ENCODE measurements around the gene SH2D2A. TPM values are rescaled to one million over a fixed set of nuclear protein-coding genes. Genes with fewer than 3 reads are reported as not detected.

Gene SH2D2A
- total and polyA plus RNA-seq, 7 donors: 0.25 to 0.82 (median 0.41) TPM; not detected in 1

- DNase-seq (no peak), ATAC-seq (no peak)
- intact Hi-C loops (cut with DNase I): loop anchor here in 1 of 2 donors (5.0 kb wide), 1 partner anchor 91 kb away; no protein-coding TSS in a partner anchor
- Histone ChIP-seq H3K4me1 (no peaks in the 10 kb centered on the region), H3K9me3 (no peaks in the 10 kb centered on the region), H3K36me3 (ENCODE audit: insufficient read depth in 1 of 2, low read depth in 1 of 2) (no peaks in the 10 kb centered on the region), H3K27me3 (ENCODE audit: insufficient read depth in 3 of 3, low read length in 2 of 3) (peaks cover 0 to 2% (median 0%) of the 10 kb centered on the region in 3 donors), H3K27ac (no peak overlapping the region), H3K4me3 (no peak overlapping the region)
- 57 to 63% (median 62%) methylated on average over 5 of the region's 5 CpGs for WGBS, 3 donors
- TF ChIP-seq CTCF (IDR thresholded peaks at IDR 0.05): no peak
These were observed 19.5 kb upstream of the SH2D2A start for GRCh38 chr1:156836041-156836654.

DNA sequence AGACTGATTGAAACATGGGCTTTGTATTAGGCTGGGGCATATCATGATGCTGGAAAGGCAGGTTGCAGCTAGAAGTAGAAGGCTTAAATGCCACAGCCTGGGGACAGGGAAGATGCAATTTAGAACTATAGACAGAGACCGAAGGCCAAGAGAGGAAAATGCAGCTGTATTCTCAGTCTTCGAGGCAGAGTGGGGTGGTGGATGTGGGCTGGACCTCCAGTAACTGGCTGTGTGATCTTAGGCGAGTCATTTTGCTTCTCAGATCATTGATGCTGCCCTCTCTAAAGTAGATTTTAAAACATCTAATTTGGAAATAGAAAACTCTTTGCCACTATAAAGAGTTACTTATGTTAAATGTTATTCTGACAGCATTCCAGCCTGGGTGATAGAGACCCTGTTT lies 17.7 kb upstream of the SH2D2A start:
- no peak for ATAC-seq
- no peak for DNase-seq
- no peak for TF ChIP-seq CTCF (IDR thresholded peaks at IDR 0.05)
- intact Hi-C loops (cut with DNase I): no loop called here
- WGBS, 3 donors: 73 to 79% (median 75%) methylated on average over 3 of the region's 3 CpGs
- Histone ChIP-seq H3K36me3 (ENCODE audit: insufficient read depth in 1 of 2, low read depth in 1 of 2) (no peaks in the 10 kb centered on the region), H3K9me3 (no peaks in the 10 kb centered on the region), H3K4me3 (no peak overlapping the region), H3K27ac (no peak overlapping the region), H3K27me3 (ENCODE audit: insufficient read depth in 3 of 3, low read length in 2 of 3) (peaks cover 0 to 2% (median 0%) of the 10 kb centered on the region in 3 donors), H3K4me1 (no peaks in the 10 kb centered on the region)

- 33 to 51% (median 42%) methylated on average over 2 of the region's 2 CpGs for WGBS, 3 donors
- no peak for ATAC-seq
- H3K27me3 ChIP-seq (ENCODE audit: insufficient read depth in 3 of 3, low read length in 2 of 3): peaks cover 0 to 2% (median 0%) of the 10 kb centered on the region in 3 donors
These were observed 17.0 kb upstream of the SH2D2A start for GRCh38 chr1:156833603-156834002.

DNA sequence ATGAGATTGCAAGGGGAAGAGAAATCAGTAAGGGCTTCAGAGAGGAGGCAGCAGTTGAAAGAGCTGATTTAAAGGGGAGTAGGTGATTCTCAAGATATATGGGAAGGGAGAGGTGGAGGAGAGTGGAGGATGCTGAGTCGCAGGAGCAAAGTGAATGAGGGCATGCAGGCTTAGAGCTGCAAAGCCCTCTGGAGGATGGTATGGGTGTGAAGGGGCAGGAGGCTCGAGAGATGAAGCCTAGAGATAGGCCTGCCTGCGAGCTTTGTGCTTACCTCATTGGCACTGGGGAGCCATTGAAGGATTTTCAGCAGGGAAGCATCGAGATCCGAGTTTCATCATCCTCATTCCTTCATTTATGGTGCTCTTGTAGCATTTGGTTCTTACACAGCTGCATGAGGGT lies 15.8 kb upstream of the SH2D2A start:
- ATAC-seq (no peak), DNase-seq (no peak)
- intact Hi-C loops (cut with DNase I): loop anchor here in 1 of 2 donors (2.0 kb wide), 1 partner anchor 28 kb away; no protein-coding TSS in a partner anchor
- H3K27me3 ChIP-seq (ENCODE audit: insufficient read depth in 3 of 3, low read length in 2 of 3): peaks cover 0 to 2% (median 0%) of the 10 kb centered on the region in 3 donors
- H3K4me3 ChIP-seq: no peak overlapping the region
- H3K9me3 ChIP-seq: no peaks in the 10 kb centered on the region
- WGBS, 3 donors: 59 to 62% (median 62%) methylated on average over 5 of the region's 5 CpGs
- no peaks in the 10 kb centered on the region for H3K4me1 ChIP-seq
- TF ChIP-seq CTCF (IDR thresholded peaks at IDR 0.05): no peak
- no peaks in the 10 kb centered on the region for H3K36me3 ChIP-seq (ENCODE audit: insufficient read depth in 1 of 2, low read depth in 1 of 2)
- H3K27ac ChIP-seq: no peak overlapping the region

More at GRCh38 chr1:156833603-156834002, 17.0 kb upstream of the SH2D2A start:
- TF ChIP-seq CTCF (IDR thresholded peaks at IDR 0.05): no peak
- DNase-seq: no peak
- H3K36me3 ChIP-seq (ENCODE audit: insufficient read depth in 1 of 2, low read depth in 1 of 2): no peaks in the 10 kb centered on the region
- no peaks in the 10 kb centered on the region for H3K9me3 ChIP-seq
- no peaks in the 10 kb centered on the region for H3K4me1 ChIP-seq
- no peak overlapping the region for H3K4me3 ChIP-seq
- intact Hi-C loops (cut with DNase I): loop anchor here in 1 of 2 donors (2.0 kb wide), 1 partner anchor 29 kb away; no protein-coding TSS in a partner anchor
- no peak overlapping the region for H3K27ac ChIP-seq

Data from psoas muscle (tissue), 8 donors.